Superior temporal gyrus (tissue), 1 donor: ENCODE results near the gene JSRP1.

ENCODE experiments used
- DNase-seq: peaks from one replicate; pipeline ENCODE4 v3.0.0-alpha.2; 2016; ENCODE audit errors: extremely low spot score

JSRP1 gene

DNA sequence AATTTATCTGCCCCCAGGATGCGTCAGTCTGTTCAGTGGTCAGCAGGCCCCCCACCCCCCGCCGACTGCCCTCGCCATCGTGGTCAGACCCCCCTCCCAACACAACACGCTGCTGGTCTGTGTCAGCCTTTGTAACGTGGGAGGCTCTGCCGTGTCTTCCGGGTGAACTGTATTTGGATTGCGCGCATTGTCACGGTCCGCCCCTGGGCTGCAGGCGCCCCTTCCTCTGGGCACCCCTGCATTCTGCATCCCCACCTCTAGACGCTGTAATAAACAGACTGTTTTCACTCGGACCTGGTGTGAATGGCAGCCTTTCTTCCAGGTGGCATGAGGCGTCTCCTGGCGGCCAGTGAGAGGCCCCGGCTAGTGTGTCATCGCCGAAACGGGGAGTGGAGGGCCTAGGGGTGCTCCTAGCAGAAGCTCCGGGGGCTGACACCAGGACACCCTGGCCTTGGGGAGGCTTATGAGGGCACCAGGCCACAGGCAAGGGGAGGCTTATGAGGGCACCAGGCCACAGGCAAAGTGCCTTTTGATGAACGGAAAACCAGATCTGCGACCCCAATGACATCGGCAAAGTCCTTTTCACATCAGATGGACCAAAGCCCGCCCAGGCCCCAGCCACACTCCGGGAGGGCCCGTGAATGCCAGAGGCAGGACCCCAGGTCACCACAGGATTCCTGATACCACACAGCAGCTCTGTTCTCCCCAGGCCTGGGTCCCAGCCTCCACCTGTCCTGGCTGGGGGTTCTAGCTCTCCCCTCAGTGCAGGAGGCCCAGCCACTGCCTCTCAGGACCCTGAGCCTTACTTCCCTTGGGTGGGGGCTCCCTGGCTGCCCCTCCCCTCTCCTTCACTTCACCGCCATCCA lies 23.7 kb downstream of the JSRP1 start:
- DNase-seq: no peak

DNA sequence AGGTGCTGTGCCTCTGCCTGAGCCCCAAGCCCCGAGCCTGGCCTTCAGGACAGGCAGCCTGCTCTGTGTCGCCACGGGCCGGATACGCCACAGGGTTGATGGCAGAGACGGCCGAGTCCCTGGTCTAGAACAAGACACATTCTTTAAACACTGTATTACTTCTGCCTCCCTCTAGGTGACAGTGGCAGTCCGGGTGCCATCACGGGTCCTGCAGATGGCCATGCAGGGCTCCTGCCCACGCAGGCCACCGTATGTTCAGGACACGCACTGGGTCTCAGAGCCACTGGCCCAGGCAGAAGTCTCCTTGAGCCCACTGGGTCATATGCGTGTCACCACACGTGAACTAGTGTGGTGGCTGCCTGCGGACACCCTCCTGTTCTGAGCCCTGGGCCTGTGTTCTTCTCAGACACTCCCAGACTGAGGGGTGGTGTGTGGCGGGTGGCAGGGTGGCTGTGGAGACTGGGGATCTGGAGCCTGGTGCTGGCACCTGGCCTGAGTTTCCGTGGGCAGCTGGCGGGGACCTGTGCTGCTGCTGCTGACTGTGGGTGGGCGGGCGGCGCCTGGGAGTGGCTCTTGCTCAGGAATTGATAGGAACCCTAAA lies 24.5 kb downstream of the JSRP1 start:
- no peak for DNase-seq

DNA sequence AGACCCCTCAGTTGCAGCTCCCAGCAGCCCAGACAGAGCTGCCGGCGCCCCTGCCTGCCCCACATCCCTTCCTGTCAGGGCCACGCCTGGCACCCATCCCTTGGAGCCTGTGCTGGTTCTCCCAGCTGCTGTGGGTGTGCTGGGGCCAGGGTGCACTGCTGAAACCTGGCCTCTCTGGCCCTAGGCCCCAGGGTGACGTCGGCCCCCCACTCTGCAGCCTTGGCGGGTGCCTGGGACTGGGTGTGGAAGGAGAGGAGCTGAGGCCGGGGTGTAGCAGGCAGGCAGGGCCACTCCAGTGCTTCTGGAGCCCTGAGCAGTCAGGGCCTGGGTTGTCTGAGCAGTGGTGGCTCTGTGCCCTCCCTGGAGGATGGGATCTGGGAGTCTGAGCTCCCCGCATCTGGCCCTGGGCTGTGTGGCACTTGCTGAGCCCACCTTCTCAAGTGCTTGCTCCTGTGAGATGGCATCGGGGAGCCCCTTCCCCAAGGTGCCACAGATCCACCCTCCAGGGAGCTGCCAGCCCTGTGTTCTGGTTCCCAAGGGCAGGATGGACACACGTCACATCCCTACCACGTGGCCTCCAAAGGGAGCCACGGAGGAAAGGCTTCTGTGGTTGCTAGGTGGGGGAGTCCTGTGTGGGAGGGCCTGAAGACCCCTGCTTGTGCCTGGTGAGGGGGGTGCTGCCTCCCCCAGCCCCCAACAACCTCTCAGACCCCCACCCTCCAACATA lies 25.2 kb downstream of the JSRP1 start:
- no peak for DNase-seq

DNA sequence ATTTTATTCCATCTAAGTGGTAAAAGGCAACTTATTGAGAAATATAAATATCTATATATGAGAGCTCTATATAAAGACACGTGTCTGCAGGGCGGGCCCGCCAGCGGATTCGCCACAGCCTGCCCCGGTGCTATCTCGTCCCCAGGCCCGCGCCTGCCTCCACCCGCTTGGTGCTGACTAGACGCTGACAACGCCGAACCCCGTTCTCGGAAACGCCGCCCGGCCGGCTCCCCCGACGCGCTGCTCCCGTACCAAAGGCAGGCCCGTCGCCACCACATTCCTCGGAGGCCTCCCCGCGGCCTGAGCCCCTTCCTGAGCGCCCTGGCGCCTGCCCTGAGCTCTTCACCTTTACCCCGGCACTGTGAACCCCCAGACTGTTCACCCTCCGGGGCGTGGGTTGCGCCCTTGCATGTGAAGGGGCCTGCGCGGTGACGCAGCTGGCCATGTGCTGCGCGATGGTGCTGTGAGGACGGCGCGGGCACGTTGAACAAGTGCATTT lies 26.1 kb downstream of the JSRP1 start:
- no peak for DNase-seq

DNA sequence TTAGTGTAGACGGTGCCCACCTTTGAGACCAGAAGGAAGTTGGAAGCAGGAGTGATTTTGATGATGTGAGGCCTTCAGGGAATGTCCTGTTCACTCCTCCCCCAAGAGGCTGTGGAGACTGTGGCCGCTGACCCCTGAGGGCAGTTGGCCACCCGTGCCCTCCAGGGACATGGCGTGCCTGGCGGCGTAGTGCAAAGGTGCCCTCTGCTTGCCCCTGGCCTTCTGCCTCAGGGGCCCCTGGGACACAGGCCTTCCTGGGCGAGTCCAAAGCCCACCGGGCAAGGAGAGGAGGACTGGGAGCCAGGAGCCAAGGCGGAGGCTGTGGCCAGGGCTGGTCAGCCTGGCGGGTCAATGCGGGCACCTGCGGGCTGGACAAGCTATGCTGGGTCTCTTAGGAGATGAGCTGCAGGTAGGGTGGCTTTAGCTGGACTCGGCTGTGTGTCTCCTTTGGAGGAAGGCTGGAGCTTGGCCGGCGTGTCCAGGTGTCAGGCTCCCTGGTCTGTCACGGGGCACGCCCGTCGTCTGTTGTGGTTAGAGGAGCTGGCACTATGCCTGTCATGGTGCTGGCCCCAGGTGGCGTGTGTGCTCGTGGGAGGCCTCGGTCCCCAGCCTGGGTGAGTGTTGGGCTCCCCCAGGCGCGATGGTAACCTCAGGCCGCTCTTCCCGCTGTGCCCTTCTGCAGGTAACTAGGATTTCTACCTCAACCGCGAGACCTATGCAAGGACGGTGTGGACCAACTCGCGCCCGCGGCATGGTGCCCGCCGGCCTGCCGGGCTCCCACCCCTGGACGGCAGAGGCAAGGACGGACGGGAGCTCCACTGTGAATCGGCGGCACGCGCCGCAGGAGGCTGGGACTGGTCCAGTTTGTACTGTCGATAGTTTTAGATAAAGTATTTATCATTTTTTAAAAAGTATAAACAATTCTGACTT lies 26.8 kb downstream of the JSRP1 start:
- DNase-seq: no peak

DNA sequence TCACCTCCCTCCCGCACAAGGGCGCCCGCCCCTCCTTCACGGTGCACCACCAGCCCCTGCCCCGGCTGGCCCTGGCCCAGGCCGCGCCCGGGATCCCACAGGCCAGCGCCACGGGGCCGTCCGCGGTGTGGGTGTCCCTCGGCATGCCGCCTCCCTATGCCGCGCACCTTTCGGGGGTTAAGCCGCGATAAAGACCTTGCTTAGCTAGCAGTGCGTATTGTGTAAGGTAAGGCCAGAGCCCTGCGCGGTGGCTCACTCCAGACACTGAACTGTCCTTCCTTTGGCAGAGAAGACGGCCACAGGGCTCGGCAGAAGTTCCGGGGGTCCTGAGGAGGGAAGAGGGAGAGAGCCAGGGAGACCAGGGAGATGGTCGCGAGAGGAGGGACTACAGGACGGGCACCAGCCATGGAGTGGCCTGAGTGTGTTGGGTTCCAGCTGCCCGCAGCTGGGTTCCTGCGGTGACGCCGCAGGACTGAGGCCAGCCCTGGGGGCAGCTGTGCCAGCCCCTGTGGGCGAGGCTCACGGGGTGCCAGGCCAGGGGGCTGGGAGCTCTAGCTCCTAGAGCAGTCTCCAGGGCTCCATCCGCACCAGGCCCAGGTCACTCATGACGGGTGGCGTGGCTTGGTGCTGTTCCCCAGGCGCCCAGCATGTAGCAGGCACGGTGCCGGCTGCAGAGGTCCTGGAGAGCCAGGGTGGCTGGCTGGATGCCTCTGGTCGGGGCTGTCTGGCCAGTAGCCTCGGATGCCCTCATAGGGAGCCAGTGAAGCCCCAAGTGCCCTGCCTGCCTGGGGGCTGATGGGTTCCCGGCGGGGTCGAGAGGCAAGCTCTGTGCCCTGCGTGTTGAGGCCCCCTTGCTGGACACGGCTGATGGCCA lies 27.8 kb downstream of the JSRP1 start:
- DNase-seq: no peak

DNA sequence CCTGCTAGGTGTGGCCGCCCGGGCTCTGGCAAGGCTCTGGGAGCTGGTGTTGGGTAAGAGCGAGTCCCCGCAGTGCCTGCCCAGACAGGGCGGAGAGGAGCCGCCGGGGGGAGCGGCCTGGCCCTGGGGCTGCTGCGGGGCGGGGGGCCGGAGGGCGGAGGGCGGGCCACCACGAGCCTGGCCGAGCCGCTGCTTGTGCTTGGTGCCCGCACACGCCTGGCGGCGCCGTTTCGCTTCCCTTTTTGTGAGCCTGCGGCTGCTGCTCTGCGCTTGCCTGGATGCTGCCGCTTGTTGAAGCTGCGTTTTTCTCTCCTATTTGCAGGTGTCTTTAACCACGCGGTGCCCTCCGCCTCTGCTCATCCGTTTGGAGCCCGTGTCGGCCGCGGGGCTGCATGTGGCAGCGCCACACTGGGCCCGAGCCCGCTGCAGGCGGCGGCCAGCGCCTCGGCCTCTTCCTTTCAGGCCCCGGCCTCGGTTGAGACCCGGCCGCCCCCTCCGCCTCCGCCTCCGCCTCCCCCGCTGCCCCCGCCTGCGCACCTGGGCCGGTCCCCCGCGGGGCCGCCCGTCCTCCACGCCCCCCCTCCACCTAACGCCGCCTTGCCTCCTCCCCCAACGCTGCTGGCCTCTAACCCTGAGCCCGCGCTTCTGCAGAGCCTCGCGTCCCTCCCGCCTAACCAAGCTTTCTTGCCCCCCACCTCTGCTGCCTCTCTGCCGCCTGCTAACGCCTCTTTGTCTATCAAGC lies 28.6 kb downstream of the JSRP1 start:
- DNase-seq: no peak

DNA sequence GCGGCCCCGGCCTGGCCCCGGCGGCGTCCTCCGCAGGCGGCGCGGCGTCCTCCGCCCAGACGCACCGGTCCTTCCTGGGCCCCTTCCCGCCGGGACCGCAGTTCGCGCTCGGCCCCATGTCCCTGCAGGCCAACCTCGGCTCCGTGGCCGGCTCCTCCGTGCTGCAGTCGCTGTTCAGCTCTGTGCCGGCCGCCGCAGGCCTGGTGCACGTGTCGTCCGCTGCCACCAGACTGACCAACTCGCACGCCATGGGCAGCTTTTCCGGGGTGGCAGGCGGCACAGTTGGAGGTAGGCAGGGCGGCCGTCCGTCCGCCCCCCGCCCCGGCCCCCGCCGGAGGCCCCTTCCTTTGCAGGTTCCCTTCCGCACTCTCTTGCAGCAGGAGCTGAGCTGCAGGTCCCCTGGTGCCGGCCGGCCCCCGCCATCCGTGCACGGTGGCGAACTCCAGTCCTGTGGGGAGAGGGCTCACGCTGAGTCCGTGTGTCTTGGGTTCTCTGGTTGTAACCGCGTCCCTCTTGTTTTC lies 29.3 kb downstream of the JSRP1 start:
- DNase-seq: no peak

DNA sequence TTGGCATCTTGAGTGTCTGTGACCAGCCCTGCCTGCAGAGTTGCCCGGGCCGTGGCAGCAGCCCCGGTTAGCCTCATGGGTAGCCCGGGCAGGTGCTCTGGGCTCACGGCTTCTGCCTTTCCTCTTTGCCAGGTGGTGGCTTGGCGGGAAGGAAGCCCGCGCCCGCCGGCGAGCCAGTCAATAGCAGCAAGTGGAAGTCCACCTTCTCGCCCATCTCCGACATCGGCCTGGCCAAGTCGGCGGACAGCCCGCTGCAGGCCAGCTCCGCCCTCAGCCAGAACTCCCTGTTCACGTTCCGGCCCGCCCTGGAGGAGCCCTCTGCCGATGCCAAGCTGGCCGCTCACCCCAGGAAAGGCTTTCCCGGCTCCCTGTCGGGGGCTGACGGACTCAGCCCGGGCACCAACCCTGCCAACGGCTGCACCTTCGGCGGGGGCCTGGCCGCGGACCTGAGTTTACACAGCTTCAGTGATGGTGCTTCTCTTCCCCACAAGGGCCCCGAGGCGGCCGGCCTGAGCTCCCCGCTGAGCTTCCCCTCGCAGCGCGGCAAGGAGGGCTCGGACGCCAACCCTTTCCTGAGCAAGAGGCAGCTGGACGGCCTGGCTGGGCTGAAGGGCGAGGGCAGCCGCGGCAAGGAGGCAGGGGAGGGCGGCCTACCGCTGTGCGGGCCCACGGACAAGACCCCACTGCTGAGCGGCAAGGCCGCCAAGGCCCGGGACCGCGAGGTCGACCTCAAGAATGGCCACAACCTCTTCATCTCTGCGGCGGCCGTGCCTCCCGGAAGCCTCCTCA lies 30.0 kb downstream of the JSRP1 start:
- DNase-seq: no peak

DNA sequence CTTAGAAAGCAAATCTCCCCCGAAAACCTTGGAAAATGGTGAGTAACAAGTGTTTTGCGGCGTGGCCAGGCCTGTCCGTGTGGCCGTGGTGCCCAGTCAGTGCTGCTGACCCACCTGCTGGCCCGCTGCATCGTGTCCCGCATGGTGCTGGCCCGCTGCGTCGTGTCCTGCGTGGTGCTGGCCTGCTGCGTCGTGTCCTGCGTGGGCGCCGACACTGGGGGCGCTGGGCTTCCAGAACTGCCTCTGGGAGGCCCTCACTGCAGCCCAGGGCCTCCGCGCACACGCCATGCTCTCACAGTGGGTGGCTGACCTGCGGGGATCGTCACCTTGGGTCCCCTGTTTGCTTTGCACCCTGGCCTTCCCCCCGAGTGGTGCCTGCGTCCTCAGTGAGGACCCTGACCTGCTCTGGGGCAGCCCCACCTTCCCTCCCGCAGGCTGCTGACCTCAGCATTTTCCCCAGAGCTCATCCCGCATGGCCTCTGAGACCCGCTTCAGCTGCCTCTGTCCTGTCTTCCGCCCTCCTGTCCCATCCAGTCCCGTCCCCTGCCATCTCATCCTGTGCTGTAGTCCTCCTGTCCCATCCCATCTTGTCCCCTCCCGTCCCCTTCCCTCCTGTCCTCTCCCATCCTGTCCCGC lies 30.7 kb downstream of the JSRP1 start:
- no peak for DNase-seq

DNA sequence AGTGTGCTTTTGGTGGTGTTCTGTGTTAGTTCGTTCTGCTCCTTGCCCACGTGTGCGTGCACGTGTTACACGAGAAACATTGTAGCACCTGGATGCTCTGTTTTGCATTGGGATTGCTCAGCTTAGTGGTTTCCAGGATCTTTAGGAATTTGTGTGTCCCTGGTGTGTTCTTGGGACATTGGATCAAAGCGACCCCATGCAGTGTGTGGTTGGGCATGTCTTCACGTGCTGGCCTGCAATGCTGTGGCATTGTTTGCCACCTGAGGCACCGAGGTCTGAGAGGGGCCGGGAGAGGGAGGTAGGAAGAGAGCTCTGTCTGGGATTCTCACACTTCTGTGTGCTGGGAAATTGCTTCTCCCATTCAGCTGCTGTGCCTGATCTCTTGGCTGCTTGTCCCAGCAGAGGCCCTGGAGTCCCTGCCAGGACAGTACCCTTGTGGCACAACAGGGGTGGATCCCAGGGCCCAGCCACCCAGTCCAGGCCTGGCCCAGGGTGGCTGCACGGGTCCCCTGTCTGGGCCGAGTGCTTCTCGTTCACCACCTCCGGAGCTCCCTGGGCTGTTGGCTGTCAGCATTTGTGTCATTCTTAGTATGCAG lies 31.4 kb downstream of the JSRP1 start:
- no peak for DNase-seq

DNA sequence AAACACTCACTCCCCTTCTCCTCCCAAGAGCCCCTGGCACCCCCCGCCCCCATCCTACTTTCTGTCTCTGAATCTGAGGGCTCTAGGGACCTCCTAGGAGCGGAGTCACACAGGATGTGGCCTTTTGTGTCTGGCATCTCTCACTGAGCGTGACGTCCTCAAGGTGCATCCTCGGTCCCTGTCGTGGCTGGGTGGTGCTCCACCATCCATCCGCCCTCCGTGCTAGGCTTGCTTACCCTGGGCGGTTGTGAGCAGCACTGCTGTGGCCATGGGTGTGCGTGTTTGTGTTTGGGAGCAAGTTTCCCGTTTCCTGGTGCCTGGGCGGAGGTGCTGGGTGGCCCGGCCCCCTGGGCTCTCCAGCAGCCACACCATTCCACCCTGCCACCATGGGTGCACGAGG lies 32.3 kb downstream of the JSRP1 start:
- no peak for DNase-seq

DNA sequence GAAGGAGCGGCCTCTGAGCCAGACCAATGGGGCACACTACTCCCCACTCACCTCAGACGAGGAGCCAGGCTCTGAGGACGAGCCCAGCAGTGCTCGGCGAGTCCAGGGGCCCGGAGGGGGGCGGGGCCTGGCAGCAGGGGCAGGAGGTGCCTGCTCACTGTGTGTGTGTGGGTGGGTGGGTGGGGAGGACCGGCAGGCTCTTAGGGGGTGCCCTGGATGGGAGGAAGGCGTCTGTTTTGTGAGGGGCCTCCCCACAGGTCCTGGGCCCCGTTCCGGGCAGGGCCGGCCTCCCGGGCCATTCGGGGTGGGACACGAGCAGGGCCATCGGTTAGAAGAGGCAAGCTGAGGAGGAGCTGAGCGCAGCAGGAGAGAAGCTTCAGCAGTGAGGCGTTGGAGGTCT lies 32.8 kb downstream of the JSRP1 start:
- no peak for DNase-seq

DNA sequence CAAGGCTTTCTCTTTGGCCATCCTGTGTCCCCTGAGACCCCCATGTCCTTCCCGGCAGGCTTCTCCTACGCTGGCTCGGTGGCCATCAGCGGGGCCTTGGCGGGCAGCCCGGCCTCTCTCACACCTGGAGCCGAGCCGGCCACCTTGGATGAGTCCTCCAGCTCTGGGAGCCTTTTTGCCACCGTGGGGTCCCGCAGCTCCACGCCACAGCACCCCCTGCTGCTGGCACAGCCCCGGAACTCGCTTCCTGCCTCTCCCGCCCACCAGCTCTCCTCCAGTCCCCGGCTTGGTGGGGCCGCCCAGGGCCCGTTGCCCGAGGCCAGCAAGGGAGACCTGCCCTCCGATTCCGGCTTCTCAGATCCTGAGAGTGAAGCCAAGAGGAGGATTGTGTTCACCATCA lies 34.3 kb downstream of the JSRP1 start:
- no peak for DNase-seq

DNA sequence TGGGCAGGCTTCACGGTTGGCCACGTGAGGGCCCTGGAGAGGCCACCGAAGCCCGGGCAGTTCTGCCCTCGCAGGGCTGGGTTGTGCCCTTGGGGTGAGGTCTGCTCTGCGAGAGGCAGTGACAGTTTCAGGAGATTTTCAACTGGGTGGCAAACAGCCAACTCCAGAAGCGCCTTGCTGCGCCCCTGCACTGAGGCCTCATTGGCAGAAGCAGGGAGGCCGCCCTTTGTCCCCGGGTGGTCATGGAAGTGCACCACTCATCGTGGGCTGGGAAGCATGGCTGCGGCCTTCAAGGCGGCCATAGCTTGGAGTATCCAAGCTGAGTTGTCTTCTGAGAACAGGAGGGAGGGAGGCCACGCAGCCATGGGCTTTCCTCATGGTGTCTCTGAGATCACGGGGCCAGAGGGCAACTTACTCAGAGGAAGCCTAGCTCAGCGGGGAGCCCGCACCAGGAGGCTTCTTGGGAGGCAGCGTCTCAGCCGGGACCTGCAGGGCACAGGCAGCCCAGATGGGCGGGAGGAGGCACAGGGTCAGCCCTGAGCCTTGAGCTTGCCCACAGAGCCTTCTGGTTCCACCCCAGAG lies 34.9 kb downstream of the JSRP1 start:
- no peak for DNase-seq

DNA sequence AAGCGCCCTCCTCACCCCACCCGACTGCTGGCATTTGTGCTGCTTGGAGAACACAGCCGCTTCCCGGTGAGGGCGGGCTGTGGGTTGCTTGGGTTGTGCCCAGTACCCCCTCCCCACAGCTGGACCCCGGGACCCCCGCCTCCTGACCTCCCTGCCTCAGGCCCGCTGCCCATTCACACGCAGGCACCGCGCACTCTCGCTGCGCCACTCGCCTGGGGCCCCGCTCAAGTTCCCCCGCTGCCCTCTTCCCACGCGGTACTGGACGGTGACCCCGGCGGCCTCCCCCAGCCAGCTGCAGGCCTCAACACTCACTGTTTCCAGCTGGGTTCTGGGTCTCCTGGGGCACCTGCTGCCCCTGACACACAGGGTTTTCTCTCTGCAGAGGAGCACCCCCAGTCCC lies 36.5 kb downstream of the JSRP1 start:
- DNase-seq: no peak

DNA sequence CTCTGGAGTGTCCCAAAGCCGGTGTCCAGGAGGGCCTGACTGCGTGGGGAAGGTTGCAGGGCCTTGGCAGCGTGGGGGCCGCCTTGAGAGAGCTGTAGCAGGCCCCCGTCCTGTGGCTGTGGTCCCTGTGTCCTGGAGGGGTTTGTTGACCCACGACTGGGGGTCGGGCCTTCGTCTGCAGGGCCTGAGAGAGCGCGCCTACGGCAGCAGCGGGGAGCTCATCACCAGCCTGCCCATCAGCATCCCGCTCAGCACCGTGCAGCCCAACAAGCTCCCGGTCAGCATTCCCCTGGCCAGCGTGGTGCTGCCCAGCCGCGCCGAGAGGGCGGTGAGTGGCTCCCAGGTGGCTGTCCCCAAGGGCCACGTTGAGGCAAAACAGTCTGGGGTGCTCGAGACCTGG lies 38.6 kb downstream of the JSRP1 start:
- no peak for DNase-seq
